Peyer's patch (tissue), 4 donors: ENCODE results near the gene RHOA. TPM values are rescaled to one million over a fixed set of nuclear protein-coding genes. Genes with fewer than 3 reads are reported as not detected.
"Not testable (repeated sequence)": the region's sequence is repeated elsewhere in the genome, so short reads cannot be mapped to it uniquely, and the experiment has no call there.

Source experiments
- DNase-seq, 3 donors: peaks; one replicate each; pipeline ENCODE4 v3.0.0-alpha.2; 2017 to 2019
- H3K27ac ChIP-seq, 4 donors: fragments of 200-600 bp; sonication (generic); one replicate each; pipeline ENCODE4 v1.5.1; 2016 to 2019
- H3K27me3 ChIP-seq, 2 donors: fragments of 200-600 bp; sonication (generic); one replicate each; pipeline ENCODE4 v1.5.1; 2019
- H3K36me3 ChIP-seq, 3 donors: fragments of 200-600 bp; sonication (generic); one replicate each; pipeline ENCODE4 v1.5.1; 2016 to 2019
- H3K4me1 ChIP-seq, 4 donors: fragments of 200-600 bp; sonication (generic); one replicate each; pipeline ENCODE4 v1.5.1; 2016 to 2019
- H3K4me3 ChIP-seq, 4 donors: fragments of 200-600 bp; sonication (generic); 1 replicate in 3 of 4; 2 replicates in 1 of 4; pipeline ENCODE4 v1.5.1; 2016 to 2019; ENCODE audit warnings: mild to moderate bottlenecking in 1 of 4
- H3K9me3 ChIP-seq, 4 donors: fragments of 200-600 bp; sonication (generic); one replicate each; pipeline ENCODE4 v1.5.1; 2016 to 2019; ENCODE audit warnings: mild to moderate bottlenecking in 1 of 4
- CTCF ChIP-seq, 6 experiments: fragments of 450-650 bp in 4 of 6; fragments of 200-600 bp in 2 of 6; sonication (generic) in 1 of 6; IDR thresholded peaks; one replicate each; pipeline ENCODE4 v1.5.1; 2017 to 2019; ENCODE audit warnings: antibody characterized with exemption in 6 of 6, mild to moderate bottlenecking in 3 of 6, moderate library complexity in 1 of 6
- POLR2A ChIP-seq, 2 donors: fragments of 450-650 bp; IDR thresholded peaks; one replicate each; pipeline ENCODE4 v1.5.1; 2017; ENCODE audit warnings: antibody characterized with exemption in 2 of 2, mild to moderate bottlenecking in 2 of 2, moderate library complexity in 2 of 2
- total RNA-seq, 4 donors: library from RNA; depleted of rRNA; stranded (reverse); fragments of >200 nt; gene quantifications; one replicate each; pipeline ENCODE4 v1.1.0, GENCODE V29; 2016

RHOA gene
- total RNA-seq, 4 donors from 2014 or later = 223 to 294 (median 274) TPM

GRCh38 chr3:49358217-49358883 is 53.4 kb downstream of the RHOA start, which contains the start of gene GPX1:
Gene GPX1, minus strand, starts transcription at chr3:49358353. Its CDS starts 75 bp downstream, at chr3:49358278.
- H3K9me3 ChIP-seq = no peaks in the 10 kb centered on the region
- no peaks in the 10 kb centered on the region for H3K27me3 ChIP-seq
- H3K4me3 ChIP-seq = peak within 1 kb of the TSS; percentile 68 to 85 (median 78)
- peak; percentile 95 to 98 (median 95) for DNase-seq
- peaks cover 0 to 39% (median 0%) of the 10 kb centered on the region in 3 donors for H3K36me3 ChIP-seq
- H3K4me1 ChIP-seq = peaks cover 0 to 10% (median 6%) of the 10 kb centered on the region in 4 donors
- TF ChIP-seq CTCF (IDR thresholded peaks at IDR 0.05) = peak in 1 of 6 experiments; percentile 14
- TF ChIP-seq POLR2A (IDR thresholded peaks at IDR 0.05) = peak; percentile 86 to 96
- H3K27ac ChIP-seq = peak within 1 kb of the TSS; percentile 85 to 95 (median 94)

GRCh38 chr3:49357443-49358216 is 54.1 kb downstream of the RHOA start:
- peaks cover 0 to 31% (median 0%) of the 10 kb centered on the region in 3 donors for H3K36me3 ChIP-seq
- H3K27ac ChIP-seq = peak overlapping the region; percentile 85 to 95 (median 94)
- H3K27me3 ChIP-seq, H3K9me3 ChIP-seq: not testable (repeated sequence)
- H3K4me1 ChIP-seq = peaks cover 0 to 10% (median 6%) of the 10 kb centered on the region in 4 donors
- peak; percentile 58 to 77 (median 64) for DNase-seq
- peak overlapping the region; percentile 68 to 85 (median 78) for H3K4me3 ChIP-seq

GRCh38 chr3:49357095-49357442 is 54.7 kb downstream of the RHOA start:
- H3K27ac ChIP-seq = peak overlapping the region; percentile 85 to 95 (median 94)
- H3K9me3 ChIP-seq, H3K27me3 ChIP-seq: not testable (repeated sequence)
- H3K4me1 ChIP-seq = peaks cover 0 to 10% (median 6%) of the 10 kb centered on the region in 4 donors
- DNase-seq = peak in 1 of 3 donors; percentile 30
- H3K36me3 ChIP-seq = peaks cover 0 to 26% (median 0%) of the 10 kb centered on the region in 3 donors
- H3K4me3 ChIP-seq = peak overlapping the region; percentile 68 to 85 (median 78)

GRCh38 chr3:49352890-49353421 is 58.8 kb downstream of the RHOA start:
- H3K27me3 ChIP-seq = no peaks in the 10 kb centered on the region
- no peaks in the 10 kb centered on the region for H3K36me3 ChIP-seq
- H3K4me1 ChIP-seq = peaks cover 0 to 5% (median 0%) of the 10 kb centered on the region in 4 donors
- TF ChIP-seq CTCF (IDR thresholded peaks at IDR 0.05) (no peak), POLR2A (IDR thresholded peaks at IDR 0.05) (no peak)
- no peak for DNase-seq
- H3K9me3 ChIP-seq = no peaks in the 10 kb centered on the region
- H3K4me3 ChIP-seq = no peak overlapping the region
- H3K27ac ChIP-seq = peak overlapping the region in 2 of 4 donors; percentile 42 to 58

GRCh38 chr3:49352281-49352680 is 59.5 kb downstream of the RHOA start:
- no peaks in the 10 kb centered on the region for H3K27me3 ChIP-seq

More at GRCh38 chr3:49352281-49352680, 59.5 kb downstream of the RHOA start:
- TF ChIP-seq POLR2A (IDR thresholded peaks at IDR 0.05) (no peak), CTCF (IDR thresholded peaks at IDR 0.05) (no peak)
- no peak overlapping the region for H3K4me3 ChIP-seq
- H3K27ac ChIP-seq = peak overlapping the region; percentile 32 to 70 (median 48)
- no peaks in the 10 kb centered on the region for H3K36me3 ChIP-seq
- DNase-seq = no peak
- H3K4me1 ChIP-seq = peaks cover 0 to 5% (median 0%) of the 10 kb centered on the region in 4 donors
- no peaks in the 10 kb centered on the region for H3K9me3 ChIP-seq
